ENCODE results near the gene GCK. TPM values are rescaled to one million over a fixed set of nuclear protein-coding genes. Genes with fewer than 3 reads are reported as not detected.

The GCK gene
- total and polyA plus RNA-seq, 2 donors (not counting 3 experiments of a cell fraction or from before 2014, with no cell fraction given): 0.17 to 0.51 TPM

DNA sequence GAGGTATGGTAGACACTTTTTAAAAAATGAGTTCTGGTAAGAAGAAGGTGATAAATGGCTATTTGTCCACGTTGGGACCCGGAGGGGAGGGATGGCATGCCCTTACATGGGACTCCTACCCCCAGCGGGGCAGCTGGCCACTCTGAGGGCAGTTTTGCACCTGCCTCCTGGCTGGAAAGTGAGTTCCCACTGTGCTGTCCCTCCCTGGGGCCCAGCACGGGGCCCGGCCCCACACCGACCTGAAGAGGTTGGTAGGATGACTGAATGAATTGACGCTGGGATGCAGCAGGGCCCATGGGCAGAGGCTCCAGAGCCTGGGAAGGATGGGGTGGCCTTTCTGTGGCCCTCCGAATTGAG, 85.7 kb downstream of the GCK start:
- H3K36me3 ChIP-seq (ENCODE audit: control insufficient read depth in 2 of 2, extremely low read depth in 1 of 2, insufficient read depth in 2 of 2, low read length in 2 of 2): no peaks in the 10 kb centered on the region
- peak overlapping the region in 1 of 3 experiments; percentile 59 for H3K4me3 ChIP-seq (replicated peaks in 1 of 3; ENCODE audit: insufficient read depth in 1 of 3, low read depth in 1 of 3, low read length in 3 of 3)
- FAIRE-seq (no peak), DNase-seq (ENCODE audit: low read depth, low spot score) (no peak)
- no peak overlapping the region for H3K4me2 ChIP-seq (ENCODE audit: insufficient read depth, low read length)
- no peaks in the 10 kb centered on the region for H4K20me1 ChIP-seq (replicated peaks; ENCODE audit: control insufficient read depth, extremely low read depth, insufficient read depth, low read length)
- H3K9me1 ChIP-seq (replicated peaks; ENCODE audit: control insufficient read depth, extremely low read depth, insufficient read depth, low read length): no peaks in the 10 kb centered on the region
- ChIA-PET POLR2A (no interaction called here), CTCF (no interaction called here)
- H3K27ac ChIP-seq (ENCODE audit: insufficient read depth, low read depth, low read length): no peak overlapping the region
- H3K79me2 ChIP-seq (ENCODE audit: control insufficient read depth, insufficient read depth, low read length): peaks cover 5% of the 10 kb centered on the region
- no peaks in the 10 kb centered on the region for H3K9me3 ChIP-seq (replicated peaks; ENCODE audit: control insufficient read depth, insufficient read depth, low read length)
- H2AFZ ChIP-seq (ENCODE audit: low read depth, low read length): peak overlapping the region; percentile 60
- BruUV-seq (replicated peaks): no TSS peak
- dilution Hi-C loops (cut with MboI; ENCODE audit: extremely low pct_ligation_motif_present, low sequenced_read_pairs): no loop called here
- TF ChIP-seq POLR2AphosphoS5 (IDR thresholded peaks at IDR 0.05; ENCODE audit: insufficient read depth, low read depth, low read length): no peak
- TF ChIP-seq, protein P1, sequence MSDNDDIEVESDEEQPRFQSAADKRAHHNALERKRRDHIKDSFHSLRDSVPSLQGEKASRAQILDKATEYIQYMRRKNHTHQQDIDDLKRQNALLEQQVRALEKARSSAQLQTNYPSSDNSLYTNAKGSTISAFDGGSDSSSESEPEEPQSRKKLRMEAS (IDR thresholded peaks at IDR 0.05; ENCODE audit: insufficient read depth, insufficient read length): no peak
- TF ChIP-seq GATA2 (IDR thresholded peaks at IDR 0.05; ENCODE audit: insufficient read depth, insufficient read length, low read depth, low read length): no peak
- TF ChIP-seq, protein P2, sequence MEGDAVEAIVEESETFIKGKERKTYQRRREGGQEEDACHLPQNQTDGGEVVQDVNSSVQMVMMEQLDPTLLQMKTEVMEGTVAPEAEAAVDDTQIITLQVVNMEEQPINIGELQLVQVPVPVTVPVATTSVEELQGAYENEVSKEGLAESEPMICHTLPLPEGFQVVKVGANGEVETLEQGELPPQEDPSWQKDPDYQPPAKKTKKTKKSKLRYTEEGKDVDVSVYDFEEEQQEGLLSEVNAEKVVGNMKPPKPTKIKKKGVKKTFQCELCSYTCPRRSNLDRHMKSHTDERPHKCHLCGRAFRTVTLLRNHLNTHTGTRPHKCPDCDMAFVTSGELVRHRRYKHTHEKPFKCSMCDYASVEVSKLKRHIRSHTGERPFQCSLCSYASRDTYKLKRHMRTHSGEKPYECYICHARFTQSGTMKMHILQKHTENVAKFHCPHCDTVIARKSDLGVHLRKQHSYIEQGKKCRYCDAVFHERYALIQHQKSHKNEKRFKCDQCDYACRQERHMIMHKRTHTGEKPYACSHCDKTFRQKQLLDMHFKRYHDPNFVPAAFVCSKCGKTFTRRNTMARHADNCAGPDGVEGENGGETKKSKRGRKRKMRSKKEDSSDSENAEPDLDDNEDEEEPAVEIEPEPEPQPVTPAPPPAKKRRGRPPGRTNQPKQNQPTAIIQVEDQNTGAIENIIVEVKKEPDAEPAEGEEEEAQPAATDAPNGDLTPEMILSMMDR (IDR thresholded peaks at IDR 0.05; ENCODE audit: extremely low read depth in 1 of 2, insufficient read depth in 1 of 2, low read depth in 1 of 2, low read length in 2 of 2): no peak
- TF ChIP-seq POLR2A (IDR thresholded peaks at IDR 0.05; ENCODE audit: low read depth, low read length): no peak
- TF ChIP-seq FOS (IDR thresholded peaks at IDR 0.05; ENCODE audit: borderline replicate concordance, insufficient read depth, low read length): no peak
- no peak for TF ChIP-seq JUN (IDR thresholded peaks at IDR 0.05; ENCODE audit: borderline replicate concordance, insufficient read depth, insufficient read length, low read depth)
- no peak for TF ChIP-seq EZH2 (IDR thresholded peaks at IDR 0.05; ENCODE audit: borderline replicate concordance, low read depth, low read length, severe bottlenecking)
- TF ChIP-seq MYC (IDR thresholded peaks at IDR 0.05; ENCODE audit: low read depth, low read length): no peak
- H3K4me1 ChIP-seq (ENCODE audit: control insufficient read depth, extremely low read depth, insufficient read depth, low read length): peaks cover 3% of the 10 kb centered on the region
- no peaks in the 10 kb centered on the region for H3K27me3 ChIP-seq (ENCODE audit: control insufficient read depth in 2 of 2, insufficient read depth in 2 of 2, low read length in 2 of 2)
- intact Hi-C loops (cut with micrococcal nuclease): no loop called here
- H3K9ac ChIP-seq (replicated peaks; ENCODE audit: extremely low read depth, insufficient read depth, low read length): no peak overlapping the region
